Activated naive CD8-positive, alpha-beta T cell treated with anti-CD3 and anti-CD28 coated beads, Interleukin-2, amount 10 ng/mL, durations not matched to agents 7 days and 5 days (primary cell): Measurements from ENCODE around the gene DOCK8. TPM values are rescaled to one million over a fixed set of nuclear protein-coding genes. Genes with fewer than 3 reads are reported as not detected.

ENCODE experiments used
- ATAC-seq: fragments of 150-1000 bp; cut with Tn5 transposase; one replicate; pipeline ENCODE4 v1.10.0; 2021; ENCODE audit warnings: low read depth, moderate library complexity
- POLR2A ChIA-PET: fragments of 350-600 bp; sonication (Branson Sonifier 250); formaldehyde crosslinking; loops from one replicate; lab custom pipeline; 2021; ENCODE audit warnings: antibody characterized with exemption; lab: Charles Lee
- DNase-seq: peaks from one replicate; pipeline ENCODE4 v3.0.0; 2021
- H3K27ac Mint-ChIP-seq: one replicate; pipeline ENCODE4 v1.8.0; 2022; ENCODE audit warnings: mild to moderate bottlenecking, mixed read lengths
- H3K27me3 Mint-ChIP-seq: one replicate; pipeline ENCODE4 v1.8.0; 2022; ENCODE audit warnings: mild to moderate bottlenecking, moderate library complexity, mixed read lengths
- H3K36me3 Mint-ChIP-seq: one replicate; pipeline ENCODE4 v1.8.0; 2021; ENCODE audit warnings: mild to moderate bottlenecking, mixed read lengths
- H3K4me1 Mint-ChIP-seq: one replicate; pipeline ENCODE4 v1.8.0; 2021; ENCODE audit warnings: mixed read lengths
- H3K4me3 Mint-ChIP-seq: one replicate; pipeline ENCODE4 v1.8.0; 2022; ENCODE audit warnings: mild to moderate bottlenecking, moderate library complexity, mixed read lengths
- H3K9me3 Mint-ChIP-seq: one replicate; pipeline ENCODE4 v1.8.0; 2021; ENCODE audit warnings: mixed read lengths
- total RNA-seq, 2 experiments: library from RNA; stranded (reverse); gene quantifications; one replicate each; pipeline ENCODE4 v1.2.3, GENCODE V29; 2021

DOCK8 gene
- total RNA-seq, 2 experiments from 2014 or later: 318 to 319 TPM

DNA sequence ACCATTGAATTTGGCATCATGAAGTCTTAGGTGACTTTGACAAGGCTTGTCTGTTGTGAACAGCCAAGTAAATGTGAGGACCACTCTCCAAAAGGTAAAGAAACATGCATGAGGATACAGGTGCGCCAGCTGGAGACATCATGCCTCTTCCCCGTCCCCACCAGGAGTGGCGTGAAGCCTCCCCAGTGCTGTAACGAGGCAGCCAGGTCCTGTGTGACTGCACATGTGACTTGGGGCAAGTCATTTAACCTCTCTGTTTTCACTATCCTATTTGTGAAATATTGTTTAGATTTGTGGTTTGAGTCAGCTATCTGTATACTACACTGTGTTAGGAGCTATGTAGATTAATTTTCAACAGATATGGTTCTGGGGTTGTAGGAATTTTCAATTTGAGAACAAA lies 65.0 kb downstream of the DOCK8 start:
- Mint-ChIP-seq H3K4me3 (no peak overlapping the region), H3K27ac (no peak overlapping the region), H3K4me1 (peaks cover 40% of the 10 kb centered on the region), H3K36me3 (peaks cover 48% of the 10 kb centered on the region), H3K9me3 (no peaks in the 10 kb centered on the region), H3K27me3 (no peaks in the 10 kb centered on the region)
- no peak for ATAC-seq
- POLR2A ChIA-PET: interaction anchor here (1.0 to 4.0 kb wide), 3 partner anchors 57 to 64 kb away, joined by 4 to 40 read pairs (median 9); partner anchors contain the start of gene DOCK8
- DNase-seq: no peak

GRCh38 chr9:281741-282645 lies 67.3 kb downstream of the DOCK8 start:
- peaks cover 50% of the 10 kb centered on the region for H3K36me3 Mint-ChIP-seq

GRCh38 chr9:286071-286740 lies 71.5 kb downstream of the DOCK8 start:
- Mint-ChIP-seq H3K4me3 (no peak overlapping the region), H3K4me1 (peaks cover 53% of the 10 kb centered on the region), H3K27me3 (no peaks in the 10 kb centered on the region), H3K27ac (no peak overlapping the region), H3K36me3 (peaks cover 57% of the 10 kb centered on the region), H3K9me3 (no peaks in the 10 kb centered on the region)
- POLR2A ChIA-PET: interaction anchor here (1.4 kb wide), 1 partner anchor 13 kb away, joined by 3 read pairs; no protein-coding TSS in a partner anchor
- ATAC-seq (no peak), DNase-seq (no peak)

More at GRCh38 chr9:281741-282645, 67.3 kb downstream of the DOCK8 start:
- peaks cover 45% of the 10 kb centered on the region for H3K4me1 Mint-ChIP-seq
- no peaks in the 10 kb centered on the region for H3K9me3 Mint-ChIP-seq
- ATAC-seq: peak; percentile 27
- POLR2A ChIA-PET: interaction anchor here (0.7 to 4.0 kb wide), 9 partner anchors 8 to 71 kb away, joined by 3 to 40 read pairs (median 3); partner anchors contain the start of gene DOCK8
- H3K27me3 Mint-ChIP-seq: no peaks in the 10 kb centered on the region
- H3K27ac Mint-ChIP-seq: peak overlapping the region; percentile 85
- no peak for DNase-seq
- H3K4me3 Mint-ChIP-seq: peak overlapping the region; percentile 79

DNA sequence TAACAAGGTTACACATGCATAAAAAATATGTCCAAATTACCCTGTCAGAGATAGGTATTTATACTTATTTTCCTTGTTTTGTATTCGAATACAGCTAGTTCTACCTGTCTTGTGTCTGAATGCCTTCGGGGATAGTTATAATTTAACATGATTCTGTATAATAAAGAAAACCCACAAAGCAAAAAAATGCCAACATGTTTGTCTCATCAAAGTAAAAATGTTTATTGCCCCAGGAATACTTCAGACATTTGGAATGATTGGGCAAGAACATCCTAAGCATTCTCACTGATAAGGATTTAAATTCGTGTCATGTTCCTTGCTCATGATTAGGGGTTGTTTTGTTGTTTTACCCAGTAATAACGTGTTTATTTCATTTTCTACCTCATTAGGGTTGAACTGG lies 74.5 kb downstream of the DOCK8 start:
- Mint-ChIP-seq H3K27me3 (no peaks in the 10 kb centered on the region), H3K27ac (no peak overlapping the region), H3K4me3 (no peak overlapping the region), H3K9me3 (no peaks in the 10 kb centered on the region), H3K36me3 (peaks cover 54% of the 10 kb centered on the region), H3K4me1 (peaks cover 41% of the 10 kb centered on the region)
- no peak for DNase-seq
- POLR2A ChIA-PET: interaction anchor here (1.2 kb wide), 1 partner anchor 16 kb away, joined by 6 read pairs; no protein-coding TSS in a partner anchor
- ATAC-seq: no peak

DNA sequence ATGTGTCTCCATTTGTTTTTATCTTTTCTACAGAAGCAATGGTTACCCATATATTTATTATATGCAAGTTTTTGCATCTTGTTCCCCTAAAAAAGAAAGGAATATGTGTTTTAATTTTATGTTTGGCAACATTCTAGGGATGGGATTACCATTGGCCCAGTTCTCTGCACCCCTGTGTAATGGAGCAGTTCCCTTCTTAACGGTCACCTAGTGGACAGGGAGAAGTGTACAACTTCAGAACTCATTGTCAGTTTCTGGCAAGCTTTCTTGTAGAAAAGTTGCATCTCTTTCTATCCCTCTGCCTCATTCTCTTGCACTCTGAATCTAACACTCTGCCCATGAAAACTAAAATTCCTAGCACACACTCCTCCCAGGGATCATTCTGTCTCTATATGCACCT lies 78.2 kb downstream of the DOCK8 start:
- Mint-ChIP-seq H3K36me3 (peaks cover 52% of the 10 kb centered on the region), H3K9me3 (no peaks in the 10 kb centered on the region), H3K4me1 (peaks cover 43% of the 10 kb centered on the region), H3K27me3 (no peaks in the 10 kb centered on the region), H3K27ac (peak overlapping the region; percentile 52), H3K4me3 (no peak overlapping the region)
- ATAC-seq (no peak), DNase-seq (no peak)
- POLR2A ChIA-PET: interaction anchor here (1.3 to 1.5 kb wide), 2 partner anchors 20 to 78 kb away, joined by 4 to 5 read pairs; partner anchors contain the start of gene DOCK8

DNA sequence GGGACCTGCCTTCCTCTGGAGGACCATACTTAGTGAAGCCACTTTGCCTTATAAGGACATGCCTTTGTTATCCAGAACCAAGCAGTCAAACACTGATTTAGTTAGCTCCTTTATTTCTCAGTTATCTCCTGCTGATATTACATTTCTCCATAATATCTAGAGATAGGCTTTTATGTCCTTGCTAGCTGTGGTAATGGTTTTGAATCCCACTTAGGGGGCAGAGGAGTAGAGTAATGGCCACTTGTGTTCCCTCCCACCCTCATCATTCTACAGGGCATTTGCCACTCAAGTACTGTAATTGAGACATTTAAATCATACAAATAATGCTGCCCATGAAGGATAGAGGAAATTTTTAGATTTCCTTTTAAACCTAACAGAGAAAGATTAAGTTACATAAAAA lies 80.9 kb downstream of the DOCK8 start:
- Mint-ChIP-seq H3K36me3 (peaks cover 47% of the 10 kb centered on the region), H3K4me1 (peaks cover 38% of the 10 kb centered on the region), H3K27me3 (no peaks in the 10 kb centered on the region), H3K9me3 (no peaks in the 10 kb centered on the region), H3K27ac (no peak overlapping the region), H3K4me3 (no peak overlapping the region)
- ATAC-seq (no peak), DNase-seq (no peak)
- POLR2A ChIA-PET: interaction anchor here (1.2 to 1.3 kb wide), 2 partner anchors 18 to 80 kb away, joined by 3 to 5 read pairs; partner anchors contain the start of gene DOCK8

DNA sequence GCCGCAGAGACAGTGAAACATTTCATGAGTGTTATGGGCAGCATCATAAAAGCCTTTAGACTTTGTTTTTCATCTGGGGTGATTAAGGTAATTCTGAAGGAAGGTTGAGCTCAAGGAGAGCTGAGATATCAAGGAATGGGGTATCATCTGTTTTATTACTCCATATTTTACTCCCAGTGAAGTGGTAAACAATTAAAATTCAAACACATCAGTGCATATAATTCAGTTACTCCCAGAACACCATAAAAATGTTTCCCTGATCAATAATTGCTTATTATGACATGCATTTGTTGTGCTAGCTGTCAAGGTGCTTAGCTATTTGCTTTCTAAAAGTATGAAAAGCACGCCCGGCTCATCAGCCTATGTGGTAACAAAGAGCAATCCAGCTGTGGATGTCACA lies 81.7 kb downstream of the DOCK8 start:
- DNase-seq: no peak
- Mint-ChIP-seq H3K4me3 (no peak overlapping the region), H3K27me3 (no peaks in the 10 kb centered on the region), H3K9me3 (no peaks in the 10 kb centered on the region), H3K27ac (peak overlapping the region; percentile 77), H3K36me3 (peaks cover 54% of the 10 kb centered on the region), H3K4me1 (peaks cover 39% of the 10 kb centered on the region)
- POLR2A ChIA-PET: interaction anchor here (1.2 kb wide), 1 partner anchor 81 kb away, joined by 5 read pairs; the partner anchor contains the start of gene DOCK8
- no peak for ATAC-seq

DNA sequence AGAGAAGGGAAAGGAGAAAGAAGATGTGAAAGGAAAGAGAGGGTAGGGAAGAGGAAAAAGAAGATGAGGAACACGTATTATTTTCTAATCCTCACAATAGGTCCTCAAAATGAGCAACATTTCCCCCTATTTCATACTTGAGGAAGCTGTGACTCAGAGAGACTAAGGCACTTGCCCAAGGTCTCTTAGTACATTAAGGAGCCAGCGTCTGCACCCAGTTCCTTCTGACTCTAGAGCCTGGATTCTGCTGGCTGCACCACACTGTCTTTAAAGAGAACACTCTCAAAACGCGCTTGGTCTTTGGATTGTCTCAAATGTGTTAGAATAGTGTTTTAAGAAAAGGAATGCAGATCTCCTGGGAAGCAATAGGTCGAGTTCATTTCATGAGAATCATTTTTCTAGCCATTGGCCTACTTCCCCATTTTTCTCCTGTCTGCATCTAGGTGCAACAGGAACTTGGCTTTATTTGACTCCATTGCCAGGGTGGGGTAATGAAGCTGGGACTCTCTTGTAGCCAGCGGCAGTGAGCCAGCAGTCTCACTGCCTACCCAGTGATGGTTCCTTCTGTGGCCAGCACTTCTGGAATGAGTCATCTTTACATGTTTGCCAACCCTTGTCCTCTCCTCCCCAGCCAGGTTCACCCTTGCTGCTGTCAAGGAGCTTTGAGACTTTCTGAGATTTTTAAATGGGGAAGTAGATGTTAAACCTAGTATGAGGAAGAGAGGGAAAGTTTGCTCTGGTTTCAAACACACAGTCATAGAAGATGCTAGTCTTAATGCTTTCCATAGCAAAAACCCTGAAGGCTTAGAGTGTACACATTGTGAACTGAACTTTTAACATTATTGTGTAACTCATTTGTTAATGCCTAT lies 82.7 kb downstream of the DOCK8 start:
- peak overlapping the region; percentile 77 for H3K27ac Mint-ChIP-seq
- H3K9me3 Mint-ChIP-seq: no peaks in the 10 kb centered on the region
- H3K4me3 Mint-ChIP-seq: peak overlapping the region; percentile 33
- H3K36me3 Mint-ChIP-seq: peaks cover 54% of the 10 kb centered on the region
- peak; percentile 81 for ATAC-seq
- H3K27me3 Mint-ChIP-seq: no peaks in the 10 kb centered on the region
- DNase-seq: no peak
- POLR2A ChIA-PET: interaction anchor here (1.3 kb wide), 1 partner anchor 82 kb away, joined by 4 read pairs; no protein-coding TSS in a partner anchor
- peaks cover 41% of the 10 kb centered on the region for H3K4me1 Mint-ChIP-seq

DNA sequence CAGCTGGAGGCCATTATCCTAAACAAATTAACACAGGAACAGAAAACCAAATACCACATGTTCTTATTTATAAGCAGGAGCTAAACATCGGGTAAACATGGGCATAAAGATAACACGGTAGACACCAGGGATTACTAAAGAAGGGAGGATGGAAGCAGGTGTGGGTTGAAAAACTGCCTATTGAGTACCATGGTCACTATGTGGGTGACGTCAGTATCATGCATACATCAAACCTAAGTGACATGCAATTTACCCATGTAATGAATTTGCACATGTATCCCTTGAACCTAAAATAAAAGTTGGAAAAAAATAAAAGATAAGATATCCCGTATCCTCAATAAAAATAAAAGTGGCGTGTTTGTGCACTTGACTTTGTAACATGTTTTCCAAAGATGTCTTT lies 88.8 kb downstream of the DOCK8 start:
- Mint-ChIP-seq H3K27me3 (no peaks in the 10 kb centered on the region), H3K9me3 (no peaks in the 10 kb centered on the region), H3K36me3 (peaks cover 54% of the 10 kb centered on the region), H3K4me3 (no peak overlapping the region), H3K4me1 (peaks cover 14% of the 10 kb centered on the region), H3K27ac (no peak overlapping the region)
- DNase-seq (no peak), ATAC-seq (no peak)
- POLR2A ChIA-PET: no interaction called here

GRCh38 chr9:304106-304505 lies 89.4 kb downstream of the DOCK8 start:
- Mint-ChIP-seq H3K4me1 (peaks cover 14% of the 10 kb centered on the region), H3K27ac (no peak overlapping the region), H3K36me3 (peaks cover 56% of the 10 kb centered on the region), H3K4me3 (no peak overlapping the region), H3K9me3 (no peaks in the 10 kb centered on the region), H3K27me3 (no peaks in the 10 kb centered on the region)
- POLR2A ChIA-PET: interaction anchor here (0.8 kb wide), 1 partner anchor 88 kb away, joined by 3 read pairs; no protein-coding TSS in a partner anchor
- DNase-seq: no peak
- no peak for ATAC-seq

GRCh38 chr9:304519-305185 lies 90.0 kb downstream of the DOCK8 start:
- Mint-ChIP-seq H3K27me3 (no peaks in the 10 kb centered on the region), H3K9me3 (no peaks in the 10 kb centered on the region), H3K4me3 (no peak overlapping the region), H3K36me3 (peaks cover 57% of the 10 kb centered on the region), H3K27ac (no peak overlapping the region), H3K4me1 (peaks cover 14% of the 10 kb centered on the region)
- ATAC-seq (no peak), DNase-seq (no peak)
- POLR2A ChIA-PET: interaction anchor here (0.8 kb wide), 1 partner anchor 88 kb away, joined by 3 read pairs; no protein-coding TSS in a partner anchor

DNA sequence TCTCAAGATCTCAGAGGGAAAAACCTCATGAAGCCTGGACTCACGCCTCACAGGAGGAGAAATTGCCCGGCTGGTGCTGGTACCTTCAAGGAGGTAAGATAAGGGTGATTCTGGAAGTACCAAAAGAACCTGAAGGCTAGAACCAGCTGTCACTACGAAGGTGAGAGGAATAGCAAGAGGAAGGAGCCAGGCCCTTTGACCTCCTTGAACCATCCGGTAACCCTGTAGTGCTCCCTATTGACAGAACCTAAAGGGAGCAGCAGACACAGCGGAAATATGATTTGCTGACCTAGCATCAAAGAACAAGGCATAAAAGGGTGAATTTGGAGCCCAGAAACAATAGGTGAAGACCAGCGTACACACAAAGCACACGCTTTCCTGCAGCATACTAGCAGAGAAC lies 92.2 kb downstream of the DOCK8 start:
- DNase-seq (no peak), ATAC-seq (peak; percentile 67)
- H3K36me3 Mint-ChIP-seq: peaks cover 43% of the 10 kb centered on the region
- no peaks in the 10 kb centered on the region for H3K27me3 Mint-ChIP-seq
- peaks cover 6% of the 10 kb centered on the region for H3K4me1 Mint-ChIP-seq
- H3K4me3 Mint-ChIP-seq: no peak overlapping the region
- H3K9me3 Mint-ChIP-seq: no peaks in the 10 kb centered on the region
- H3K27ac Mint-ChIP-seq: peak overlapping the region; percentile 16
- POLR2A ChIA-PET: interaction anchor here (1.6 kb wide), 1 partner anchor 92 kb away, joined by 5 read pairs; the partner anchor contains the start of gene DOCK8
